Measurements from ENCODE around the gene C1QL2.

C1QL2 gene

DNA sequence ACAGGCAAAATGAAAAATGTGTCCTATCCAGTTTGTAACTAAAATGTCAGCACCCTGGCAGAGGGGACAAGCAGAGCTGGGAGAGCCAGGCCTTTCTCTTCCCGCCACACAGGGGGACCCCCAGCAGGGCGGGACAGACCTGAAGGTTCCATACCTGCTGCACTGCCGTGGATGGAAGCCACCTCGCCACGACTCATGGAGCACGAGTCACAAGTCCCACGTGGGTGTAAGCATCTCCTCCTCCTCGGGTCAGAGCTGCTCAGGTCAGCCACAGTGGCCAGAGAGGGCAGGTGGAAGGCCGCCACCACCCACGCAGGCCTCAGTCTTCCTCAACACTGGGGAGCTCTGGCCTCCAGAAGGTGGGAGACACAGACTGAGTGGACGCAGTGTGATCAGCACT is 21.0 kb downstream of the C1QL2 start:
- DNase-seq: no peak

DNA sequence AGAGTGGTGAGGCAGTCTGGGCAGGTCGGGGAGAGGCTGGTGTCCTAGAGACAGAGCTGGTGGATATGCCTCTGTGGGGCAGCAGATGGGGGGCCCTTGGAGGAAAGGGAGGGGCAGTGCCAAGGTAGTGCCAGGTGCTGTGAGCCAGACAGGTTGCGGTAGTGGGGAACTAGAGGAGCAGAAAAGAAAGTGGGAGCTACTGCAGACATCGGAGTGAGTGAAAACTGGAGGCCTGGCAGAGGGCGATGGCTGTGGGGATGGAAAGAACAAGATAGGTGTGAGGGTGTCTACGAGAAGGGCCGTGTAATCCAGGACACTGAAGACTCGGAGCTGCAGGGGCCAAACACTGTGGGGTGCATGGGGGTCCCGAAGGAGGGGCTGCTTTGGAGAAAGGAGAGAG is 21.7 kb downstream of the C1QL2 start:
- no peak for DNase-seq

DNA sequence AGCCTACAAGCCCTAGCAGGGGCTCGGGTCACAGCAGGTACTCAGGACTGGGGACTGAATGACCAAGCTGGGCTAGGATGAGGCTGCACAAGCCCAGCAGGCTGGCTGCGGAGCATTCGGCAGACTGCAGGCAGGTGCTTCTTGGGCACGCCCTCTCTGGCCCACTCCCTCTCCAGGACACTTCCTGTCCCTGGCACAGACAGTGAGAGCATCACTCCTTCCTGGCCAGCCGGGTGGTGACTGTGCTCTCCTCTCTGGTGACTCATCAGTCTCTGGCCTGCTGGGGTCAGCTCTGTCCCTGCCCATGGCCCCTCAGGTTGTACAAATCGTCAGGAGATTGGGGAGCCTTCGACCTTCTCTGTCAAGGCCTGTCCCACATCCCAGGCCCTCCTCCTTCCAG is 22.5 kb downstream of the C1QL2 start:
- DNase-seq: no peak

DNA sequence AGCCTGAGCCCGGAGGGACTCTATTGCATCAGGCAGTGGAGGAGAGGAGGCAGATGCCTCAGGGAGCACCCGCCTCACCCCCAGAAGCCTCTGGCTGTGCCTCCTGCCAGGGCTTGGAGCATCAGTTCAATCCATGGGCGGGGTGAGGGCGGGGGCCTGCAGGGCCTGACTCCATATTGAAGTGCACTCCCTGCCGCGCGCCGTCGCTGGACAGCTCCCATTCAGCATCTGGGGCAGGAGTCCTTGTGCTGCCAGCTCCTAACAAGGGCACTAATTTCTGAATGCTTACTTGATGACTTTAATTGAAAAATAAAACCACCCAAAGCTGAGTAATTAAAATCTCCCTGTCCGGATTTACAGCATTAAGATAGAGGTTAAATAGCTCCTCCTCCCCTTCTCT is 23.8 kb downstream of the C1QL2 start:
- no peak for DNase-seq

DNA sequence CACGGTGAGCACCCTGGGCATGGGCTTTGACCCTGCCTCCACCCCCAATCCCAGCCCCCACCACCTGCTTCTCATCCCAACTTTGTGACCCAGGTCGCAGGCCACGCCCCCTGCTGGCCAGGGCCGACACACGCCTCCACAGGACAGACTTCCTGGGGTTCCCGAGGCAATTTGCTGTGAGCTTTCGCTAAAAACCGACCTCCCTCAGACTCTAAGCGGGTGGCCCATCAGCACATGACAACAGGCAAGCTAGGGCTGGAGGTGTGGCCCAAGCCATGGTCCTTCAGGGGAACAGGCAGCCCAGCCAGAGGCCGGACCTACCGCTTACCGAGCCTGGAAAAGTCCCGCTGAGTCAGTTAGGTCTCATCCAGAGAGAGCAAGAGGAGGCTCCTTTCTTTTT is 31.9 kb downstream of the C1QL2 start:
- DNase-seq: peak; percentile 12

DNA sequence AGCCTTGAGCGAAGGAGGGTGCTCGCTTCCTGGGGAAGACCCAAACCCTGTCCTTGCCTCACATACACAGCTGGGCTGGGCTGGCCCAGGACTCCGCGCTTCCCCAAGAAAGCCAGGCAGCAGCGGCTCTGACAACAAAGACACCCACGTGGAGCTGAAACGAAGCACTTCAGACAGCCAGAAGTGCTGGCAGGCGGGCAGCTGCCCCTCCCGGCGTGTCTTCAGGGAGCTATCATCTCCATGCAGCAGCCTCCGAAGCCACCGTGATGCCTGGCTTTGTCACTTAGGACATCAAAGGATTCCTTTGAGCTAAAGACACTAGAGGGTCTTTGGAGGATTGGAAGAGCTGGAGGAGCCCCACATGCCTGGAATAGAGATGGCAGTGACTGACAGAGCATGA is 35.2 kb downstream of the C1QL2 start:
- peak; percentile 18 for DNase-seq

DNA sequence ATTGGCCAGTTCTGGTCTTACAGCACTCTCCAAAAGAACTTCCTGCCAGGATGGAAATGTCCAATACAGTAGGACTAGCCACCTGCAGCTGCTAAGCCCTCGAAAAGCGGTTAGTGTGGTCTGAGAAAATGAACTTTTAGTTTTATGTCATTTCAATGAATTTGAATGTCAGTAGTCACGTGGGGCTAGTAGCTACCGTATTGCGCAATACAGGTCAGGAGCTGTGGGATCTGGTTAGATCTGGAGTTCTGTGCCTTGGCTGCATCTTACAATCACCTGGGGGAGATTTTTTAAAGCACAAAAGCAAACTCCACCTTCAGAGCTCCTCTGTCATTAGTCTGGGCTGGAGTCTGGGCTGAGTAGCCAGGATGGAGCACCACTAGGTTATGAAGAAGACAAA is 35.9 kb downstream of the C1QL2 start:
- DNase-seq: no peak

DNA sequence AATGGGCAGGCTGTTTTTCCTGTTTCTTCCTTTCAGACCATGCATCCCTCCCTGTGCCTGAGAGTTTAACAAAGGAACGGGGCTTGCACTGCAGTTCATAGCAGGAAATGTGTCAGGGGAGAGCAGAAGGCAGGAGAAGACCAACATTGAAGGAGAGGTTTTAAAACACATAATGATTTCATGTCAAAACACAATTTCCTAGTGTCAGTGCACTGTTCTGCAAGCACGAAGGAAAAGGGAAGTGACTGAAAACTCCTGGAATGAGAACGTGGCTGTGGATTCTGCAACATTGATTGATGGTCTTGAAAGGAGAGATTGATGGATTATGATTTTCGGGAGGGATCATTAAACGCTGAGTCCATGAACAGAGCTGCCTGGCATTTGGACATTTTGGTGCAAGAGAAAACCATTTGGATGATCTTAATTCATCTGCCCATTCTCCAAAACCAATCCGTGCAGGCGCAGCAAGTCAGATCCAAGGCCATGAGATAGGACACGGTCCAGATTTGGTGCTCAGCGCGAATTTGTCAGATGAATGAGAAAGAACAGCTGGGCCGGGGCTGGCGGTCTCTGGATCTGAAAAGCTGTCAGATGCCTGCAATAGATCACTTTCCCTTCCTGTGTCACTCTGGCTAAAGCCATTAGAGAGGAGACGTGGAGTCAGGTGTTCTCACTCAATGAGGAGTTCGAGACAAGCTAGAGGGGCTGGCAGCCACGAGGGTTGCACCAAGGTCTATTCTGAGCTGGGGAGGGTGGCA is 38.4 kb downstream of the C1QL2 start:
- peak; percentile 8 for DNase-seq

DNA sequence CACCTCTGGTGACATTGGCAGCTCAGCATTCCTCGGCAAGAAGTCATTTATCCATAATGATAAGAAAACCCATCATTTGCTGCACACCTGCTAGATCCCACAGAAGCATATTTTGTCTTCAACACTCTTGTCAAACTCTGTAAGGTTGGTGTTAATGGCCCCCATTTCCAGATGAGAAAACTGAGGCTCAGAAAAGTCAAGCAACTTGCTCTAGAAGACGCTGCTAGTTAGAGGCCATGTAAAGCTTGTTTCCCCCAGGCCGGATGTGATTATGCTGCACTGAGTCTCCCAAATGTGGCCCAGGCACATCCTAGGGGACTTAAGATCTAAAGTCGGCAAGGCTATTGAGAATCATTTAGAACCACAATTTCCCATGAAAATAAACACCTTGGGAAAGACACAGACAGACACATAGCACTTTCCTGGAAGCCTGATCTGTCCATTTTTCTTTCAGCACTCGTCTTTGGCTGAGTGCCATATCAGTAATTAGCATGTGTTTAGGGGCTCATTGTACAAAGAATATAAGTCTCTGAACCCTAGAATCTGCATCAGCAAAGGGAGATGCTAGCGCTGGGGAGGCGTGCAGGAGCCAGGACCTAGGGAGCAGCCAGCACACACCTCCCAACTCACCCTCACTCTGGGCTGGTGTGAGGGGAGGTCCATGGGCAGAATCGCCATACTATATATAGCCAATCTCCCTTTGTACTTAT is 39.3 kb downstream of the C1QL2 start:
- DNase-seq: no peak

DNA sequence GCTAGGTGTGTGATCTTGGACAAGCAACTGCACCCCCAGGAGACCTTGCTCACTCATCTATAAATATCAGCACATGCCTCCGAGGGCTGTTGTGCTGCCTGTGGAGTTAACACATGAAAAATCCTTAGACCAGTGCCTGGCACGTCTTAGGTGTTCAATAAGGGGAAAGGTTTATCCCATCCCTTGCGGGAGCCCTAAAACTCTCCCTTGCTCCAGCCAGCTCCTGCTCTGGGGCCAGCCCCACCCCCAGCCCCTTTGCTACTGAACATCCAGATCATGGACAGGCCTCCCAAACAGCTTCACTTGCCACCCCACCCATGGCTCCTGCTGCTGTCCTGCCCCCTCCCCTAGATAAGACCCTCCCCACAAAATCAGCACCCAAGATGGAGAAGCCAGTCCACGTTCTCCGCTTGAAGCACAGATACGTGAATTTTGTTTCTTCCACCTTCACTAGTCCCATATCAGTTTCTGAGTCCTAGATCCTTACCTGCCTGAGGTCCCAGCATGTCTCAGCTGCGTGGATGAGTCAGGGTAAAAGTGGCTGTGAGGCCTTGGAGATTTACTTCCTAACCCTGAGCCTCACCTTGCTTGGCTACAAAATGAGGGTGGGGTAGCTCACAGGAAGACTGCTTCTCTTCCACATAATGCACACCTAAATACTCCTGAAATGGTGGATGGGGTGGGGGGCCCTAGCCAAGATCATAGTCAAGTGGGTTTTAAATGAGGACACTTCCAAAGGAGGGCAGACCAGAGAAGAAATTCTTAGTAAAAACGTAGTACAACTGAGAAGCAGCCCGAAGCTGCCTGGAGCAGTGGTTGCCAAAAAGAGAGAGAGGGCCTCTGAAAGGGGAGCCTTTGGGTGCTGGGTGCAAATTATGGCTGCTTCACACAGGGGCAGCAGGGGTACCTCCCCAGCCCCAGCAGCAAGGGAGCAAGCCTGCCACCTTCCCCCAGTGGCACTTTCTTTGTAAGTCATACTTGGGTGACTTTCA is 40.4 kb downstream of the C1QL2 start:
- DNase-seq: no peak

DNA sequence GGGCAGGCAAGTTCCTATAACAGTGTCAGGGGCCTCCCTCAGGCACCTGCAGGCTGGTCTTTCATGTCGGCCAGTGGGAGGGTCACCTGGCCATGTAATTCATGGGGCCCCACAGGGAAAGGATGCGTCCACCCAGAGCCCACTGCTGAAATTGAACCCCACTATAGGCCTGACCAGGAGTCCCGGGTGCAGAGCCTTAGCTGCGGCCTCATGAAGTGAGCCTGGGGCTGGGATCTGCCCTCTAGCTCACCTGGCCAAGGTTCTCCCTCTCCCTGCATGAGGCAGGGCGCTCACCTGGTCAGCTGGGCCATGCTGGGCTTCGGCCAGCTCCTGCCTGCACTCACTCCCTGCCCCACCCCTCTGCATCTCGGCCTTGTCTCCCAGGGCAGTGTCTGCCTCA is 41.1 kb downstream of the C1QL2 start:
- no peak for DNase-seq

DNA sequence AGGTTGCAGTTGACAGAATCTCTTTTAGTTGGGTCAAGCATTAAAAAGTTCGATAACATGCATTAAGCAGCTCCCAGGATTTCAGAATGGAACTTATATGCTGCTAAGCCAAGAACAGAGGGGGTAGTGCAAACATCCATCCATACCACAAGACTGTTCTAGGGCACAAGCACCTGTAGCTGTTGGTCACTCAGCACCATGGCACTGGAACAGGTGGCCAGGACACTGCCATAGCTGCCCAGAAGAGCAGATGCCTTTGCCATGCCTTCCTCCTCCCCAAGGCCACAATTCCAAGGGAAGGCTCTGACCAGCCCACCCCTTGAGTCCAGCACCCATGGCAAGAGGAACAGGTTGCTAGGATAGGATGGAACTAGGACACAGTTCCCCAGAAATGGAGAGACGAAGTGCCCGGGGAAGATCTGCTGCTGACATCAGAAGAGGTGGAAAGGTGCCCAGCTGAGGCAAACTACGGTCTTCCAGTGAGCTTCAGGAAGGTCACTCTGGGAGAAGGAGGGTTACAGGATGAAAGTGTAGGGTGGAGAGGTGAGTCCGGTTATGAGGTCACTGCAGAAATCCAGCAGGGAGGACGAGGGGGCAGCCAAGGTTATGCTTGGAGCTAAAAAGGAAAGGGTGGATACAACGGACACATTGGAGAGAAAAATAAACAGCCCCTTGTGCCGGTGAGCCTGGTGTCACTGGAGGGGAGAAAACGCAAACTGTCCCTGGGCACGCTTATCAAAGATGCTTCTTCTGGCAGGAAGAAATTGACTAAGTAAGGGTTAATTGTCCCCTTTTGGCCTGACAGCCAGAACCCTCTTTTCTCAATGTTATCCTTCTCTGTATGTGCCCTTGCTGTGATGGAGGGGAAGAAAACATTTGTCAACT is 41.9 kb downstream of the C1QL2 start:
- DNase-seq: no peak

DNA sequence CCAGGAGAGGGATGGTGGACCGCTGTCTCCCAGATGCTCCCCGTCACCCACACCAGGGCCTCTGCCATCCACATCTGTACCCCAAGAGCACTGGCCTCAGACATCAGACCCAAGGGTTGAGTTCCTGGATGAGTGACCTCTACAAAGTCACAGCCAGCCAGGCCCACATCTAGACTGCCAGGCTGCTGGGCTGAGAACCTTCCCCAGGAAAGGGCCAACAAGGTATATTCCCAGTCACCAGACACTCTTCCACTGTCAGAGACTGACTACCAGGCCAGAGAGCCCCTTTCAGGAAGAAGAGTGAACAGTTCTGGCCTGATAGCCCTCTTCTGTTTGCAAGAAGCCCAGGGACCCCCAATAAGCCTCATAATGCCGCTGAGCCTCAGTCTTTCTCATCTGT is 44.3 kb downstream of the C1QL2 start:
- no peak for DNase-seq

DNA sequence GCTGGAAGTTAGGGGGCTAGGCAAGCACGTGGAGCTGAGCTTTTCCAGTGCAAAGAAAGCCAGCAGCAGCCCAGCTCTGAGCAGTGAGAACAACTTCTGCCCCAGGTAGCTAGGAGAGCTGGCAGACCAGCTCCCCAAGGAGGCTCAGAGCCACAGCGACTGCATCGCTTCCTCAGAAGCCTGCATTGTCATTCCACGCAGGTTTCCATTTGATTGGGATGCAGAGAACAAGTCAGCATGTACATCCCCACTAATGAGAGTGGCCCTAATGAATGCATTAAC is 45.1 kb downstream of the C1QL2 start:
- DNase-seq: no peak

DNA sequence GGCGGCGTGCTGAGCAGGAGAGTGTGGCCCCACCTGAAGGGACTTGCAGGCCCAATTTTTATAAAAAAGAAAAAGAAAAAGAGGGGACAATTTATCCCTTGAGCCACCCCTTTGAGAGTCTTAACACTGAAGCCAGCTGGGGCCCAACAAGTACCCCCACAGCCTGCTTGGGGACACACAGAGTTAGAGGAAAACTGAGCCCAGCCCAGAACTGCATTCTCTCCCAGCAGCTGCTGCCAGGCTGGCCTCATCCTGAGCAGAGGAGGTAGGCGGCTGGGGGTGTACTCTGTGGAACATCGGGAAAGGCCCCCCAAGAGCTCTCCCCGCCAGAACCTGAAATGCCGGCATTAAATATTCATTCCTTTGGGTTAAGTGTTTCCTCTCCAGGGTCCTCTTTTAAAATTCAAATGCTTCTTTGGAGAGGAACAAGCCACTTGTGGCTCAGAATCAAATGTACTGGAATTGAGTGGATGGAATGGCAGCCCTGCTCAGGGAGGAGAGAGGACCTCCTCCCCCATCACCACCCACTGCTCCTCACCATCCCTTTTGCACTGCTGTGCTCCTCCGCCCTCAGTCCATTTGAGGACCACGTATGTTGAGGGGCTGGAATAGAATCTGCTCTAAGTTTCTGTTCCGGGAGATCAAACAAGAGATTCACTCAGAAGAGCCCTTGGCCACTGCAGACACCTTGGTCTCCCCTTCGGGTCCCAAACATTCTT is 45.6 kb downstream of the C1QL2 start:
- DNase-seq: no peak

DNA sequence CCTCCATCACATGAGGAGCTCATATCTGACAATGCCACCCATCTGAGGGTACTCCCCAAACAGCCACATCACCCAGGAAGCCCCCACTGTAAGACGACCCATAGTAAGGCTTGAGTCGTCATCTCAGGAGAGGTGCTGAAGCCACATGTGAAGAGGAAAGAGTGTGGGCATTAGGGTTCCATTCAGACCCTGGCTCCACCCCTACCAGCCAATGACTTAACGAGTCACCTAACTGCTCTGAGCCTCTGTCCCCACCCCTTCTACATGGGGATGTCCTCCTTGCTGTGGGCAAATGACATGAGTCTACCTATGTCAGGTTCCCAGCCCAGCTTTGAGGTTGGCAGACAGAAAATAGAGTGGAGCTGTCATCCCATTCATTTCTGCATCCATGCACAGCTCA is 46.3 kb downstream of the C1QL2 start:
- no peak for DNase-seq

DNA sequence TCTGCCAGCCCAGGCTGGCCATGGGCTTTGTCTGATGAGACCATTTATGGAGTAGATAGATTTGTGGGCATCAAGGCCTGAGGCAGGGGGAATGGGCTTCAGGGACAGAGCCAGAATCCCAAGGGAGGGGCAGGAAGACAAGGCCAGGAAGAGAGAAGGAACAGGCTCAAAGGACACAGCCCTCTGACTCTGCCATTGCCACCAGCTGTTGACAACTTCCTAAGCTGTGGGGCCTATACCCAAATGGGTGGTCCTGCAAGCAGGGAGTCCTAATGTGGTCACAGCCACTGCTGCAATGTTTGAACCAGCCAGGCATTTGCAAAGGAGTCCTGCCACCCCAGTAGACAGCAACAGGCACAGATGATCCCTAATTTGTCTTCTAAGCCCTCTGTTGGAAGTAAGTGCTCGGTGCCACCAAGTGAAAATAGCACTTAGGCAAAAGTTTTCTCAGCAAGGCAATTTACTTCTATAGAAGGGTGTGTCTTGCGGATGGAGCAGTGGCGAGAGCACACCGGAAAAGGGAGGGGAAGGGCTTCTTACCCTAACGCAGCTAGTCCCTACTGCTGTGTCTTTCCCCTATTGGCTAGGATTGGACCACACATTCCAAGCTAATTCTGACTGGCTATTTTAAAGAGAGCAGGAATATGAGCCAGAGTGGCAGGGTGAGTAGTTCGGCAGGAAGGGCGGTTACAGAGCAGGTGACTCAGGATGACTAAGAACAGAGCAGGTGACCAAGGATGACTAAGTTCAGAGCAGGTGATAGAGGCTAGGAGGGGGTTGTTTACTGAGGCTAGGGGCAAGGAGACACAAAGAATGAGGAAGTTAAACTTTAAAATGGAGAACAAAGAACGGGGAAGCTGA is 47.2 kb downstream of the C1QL2 start:
- no peak for DNase-seq

DNA sequence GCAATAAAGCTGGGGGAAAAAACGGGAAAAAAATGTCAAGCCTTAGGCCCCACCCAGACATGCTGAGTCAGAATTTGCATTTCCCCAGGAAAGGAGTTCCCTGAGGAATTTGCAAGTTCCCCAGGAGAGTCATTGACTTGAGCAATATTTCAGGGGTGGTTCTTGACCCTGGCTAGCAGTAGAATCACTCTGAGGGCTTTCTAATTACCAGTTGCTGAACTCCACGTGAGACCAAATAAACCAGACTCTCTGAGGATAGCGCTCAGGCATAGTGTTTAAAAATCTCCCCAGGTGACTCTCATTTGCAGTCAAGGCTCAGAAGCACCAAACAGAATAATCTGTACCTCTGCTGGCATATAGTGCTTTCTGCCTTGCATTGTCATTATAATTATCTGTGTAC is 48.7 kb downstream of the C1QL2 start:
- DNase-seq: no peak

DNA sequence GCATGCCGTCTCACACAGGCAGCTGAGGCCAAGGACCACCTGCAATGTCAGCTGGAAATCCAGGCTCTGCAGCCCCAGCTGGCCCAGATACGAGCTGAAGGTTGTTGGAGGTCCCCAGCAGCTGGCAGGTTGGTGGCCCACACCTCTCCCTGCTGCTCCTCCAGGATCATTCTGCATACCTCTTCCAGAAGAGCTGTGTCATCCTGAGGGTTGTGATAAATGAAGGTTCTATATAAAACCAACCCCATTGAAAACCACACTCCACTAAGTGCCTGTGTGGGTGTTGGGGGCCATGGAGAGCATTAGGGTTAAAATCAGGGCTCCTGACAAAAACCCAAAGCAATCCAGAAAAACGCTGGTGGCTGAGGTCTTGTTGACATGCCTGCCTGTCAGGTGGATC is 50.4 kb downstream of the C1QL2 start:
- DNase-seq: no peak

DNA sequence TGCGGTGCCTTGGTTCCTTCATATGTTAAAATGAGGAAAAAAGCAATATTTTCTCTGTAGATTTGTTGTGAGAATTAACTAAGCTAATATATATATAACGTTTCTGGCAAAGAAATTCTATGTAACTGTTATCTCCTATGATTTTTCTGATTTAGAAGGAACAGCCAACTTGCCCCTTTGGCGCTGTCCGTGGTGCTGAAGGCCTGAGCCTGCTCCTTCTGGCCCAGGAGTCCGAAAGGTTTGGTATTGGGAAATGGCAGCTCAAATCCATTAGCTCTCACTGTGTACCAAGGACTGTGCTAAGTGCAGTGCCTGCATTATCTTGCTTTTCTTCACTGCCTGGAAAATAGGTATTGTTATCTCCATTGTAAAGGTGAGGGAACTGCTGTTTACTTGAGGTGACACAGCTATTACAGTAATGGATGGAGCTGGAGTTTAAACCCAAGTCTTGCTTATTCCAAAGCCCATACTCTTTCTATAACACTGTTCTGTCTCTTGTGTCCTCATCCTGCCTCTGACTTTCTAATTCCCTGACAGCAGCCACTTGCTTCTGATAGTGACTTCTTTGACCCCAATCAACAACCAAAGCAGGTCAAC is 52.2 kb downstream of the C1QL2 start:
- peak; percentile 84 for DNase-seq
